CD14-positive monocyte (primary cell): ENCODE results near the gene SPESP1. TPM values are rescaled to one million over a fixed set of nuclear protein-coding genes. Genes with fewer than 3 reads are reported as not detected.

ENCODE experiments used
- DNase-seq, 3 donors: peaks; one replicate each; pipeline ENCODE4 v3.0.0-alpha.2; 2011 to 2022
- H2AFZ ChIP-seq: 2 replicates; pipeline ENCODE4 v1.6.0; 2012; ENCODE audit warnings: mild to moderate bottlenecking, low read depth, low read length, inconsistent platforms; ENCODE audit not compliant: insufficient read depth, poor library complexity, severe bottlenecking
- H3K27ac ChIP-seq, 2 donors: 1 replicate in 1 of 2; 2 replicates in 1 of 2; pipeline ENCODE4 v1.5.1; 2012 to 2013; ENCODE audit warnings: low read length in 2 of 2, control low read depth in 1 of 2, inconsistent platforms in 1 of 2, low read depth in 1 of 2, mild to moderate bottlenecking in 1 of 2
- H3K27me3 ChIP-seq, 2 donors: one replicate each; pipeline versions ENCODE4 v1.6.0 to v1.6.1; 2011 to 2013; ENCODE audit warnings: low read length in 2 of 2; ENCODE audit not compliant: control insufficient read depth in 2 of 2, insufficient read depth in 2 of 2
- H3K36me3 ChIP-seq, 2 donors: replicated peaks in 1 of 2; 1 replicate in 1 of 2; 2 replicates in 1 of 2; pipeline versions ENCODE4 v1.5.1 to v1.6.1; 2012 to 2013; ENCODE audit warnings: low read length in 2 of 2, control low read depth in 1 of 2, inconsistent platforms in 1 of 2, mild to moderate bottlenecking in 1 of 2; ENCODE audit not compliant: insufficient read depth in 2 of 2, control insufficient read depth in 1 of 2
- H3K4me1 ChIP-seq, 2 donors: 1 replicate in 1 of 2; 2 replicates in 1 of 2; pipeline versions ENCODE4 v1.5.1 to v1.6.1; 2012 to 2013; ENCODE audit warnings: low read length in 2 of 2, control low read depth in 1 of 2, inconsistent platforms in 1 of 2, mild to moderate bottlenecking in 1 of 2, moderate library complexity in 1 of 2; ENCODE audit not compliant: insufficient read depth in 2 of 2, control insufficient read depth in 1 of 2
- H3K4me2 ChIP-seq: replicated peaks from 2 replicates; pipeline ENCODE3; 2012; ENCODE audit warnings: low read length, moderate library complexity, mild to moderate bottlenecking; ENCODE audit not compliant: poor library complexity, severe bottlenecking; ENCODE audit errors: extremely low read depth
- H3K4me3 ChIP-seq, 3 experiments: fragments of 200-600 bp in 1 of 3; sonication (generic) in 1 of 3; replicated peaks in 1 of 3; 1 replicate in 2 of 3; 2 replicates in 1 of 3; pipeline ENCODE4 v1.5.1; 2011 to 2013; ENCODE audit warnings: low read length in 3 of 3, mild to moderate bottlenecking in 3 of 3, control low read depth in 2 of 3, low read depth in 2 of 3, inconsistent platforms in 1 of 3, moderate library complexity in 1 of 3
- H3K79me2 ChIP-seq: 2 replicates; pipeline ENCODE4 v1.6.0; 2012; ENCODE audit warnings: mild to moderate bottlenecking, control low read depth, inconsistent platforms, low read length, moderate library complexity; ENCODE audit not compliant: insufficient read depth
- H3K9ac ChIP-seq: 2 replicates; pipeline ENCODE4 v1.6.0; 2017; ENCODE audit warnings: low read length, mild to moderate bottlenecking; ENCODE audit not compliant: insufficient read depth, poor library complexity, severe bottlenecking
- H3K9me3 ChIP-seq, 2 donors: replicated peaks in 1 of 2; 1 replicate in 1 of 2; 2 replicates in 1 of 2; pipeline versions ENCODE4 v1.5.1 to v1.6.1; 2012 to 2013; ENCODE audit warnings: low read length in 2 of 2, control low read depth in 1 of 2; ENCODE audit not compliant: control insufficient read depth in 1 of 2, insufficient read depth in 1 of 2
- H4K20me1 ChIP-seq: 2 replicates; pipeline ENCODE4 v1.6.0; 2012; ENCODE audit warnings: mild to moderate bottlenecking, low read length, control low read depth, moderate library complexity; ENCODE audit not compliant: insufficient read depth
- H3K27ac Mint-ChIP-seq, 7 donors: one replicate each; pipeline ENCODE4 v1.8.0; 2020; ENCODE audit warnings: mild to moderate bottlenecking in 7 of 7, mixed read lengths in 7 of 7, moderate library complexity in 6 of 7, inconsistent platforms in 2 of 7
- H3K27me3 Mint-ChIP-seq, 3 donors: one replicate each; pipeline ENCODE4 v1.8.0; 2021 to 2022; ENCODE audit warnings: low read depth in 3 of 3, mild to moderate bottlenecking in 3 of 3, mixed read lengths in 3 of 3, moderate library complexity in 3 of 3, inconsistent platforms in 1 of 3
- H3K36me3 Mint-ChIP-seq, 2 donors: one replicate each; pipeline ENCODE4 v1.8.0; 2020; ENCODE audit warnings: mixed read lengths in 2 of 2, inconsistent platforms in 1 of 2, mild to moderate bottlenecking in 1 of 2
- H3K4me1 Mint-ChIP-seq: one replicate; pipeline ENCODE4 v1.8.0; 2020; ENCODE audit warnings: mild to moderate bottlenecking, mixed read lengths
- H3K4me3 Mint-ChIP-seq, 2 donors: one replicate each; pipeline ENCODE4 v1.8.0; 2020; ENCODE audit warnings: mild to moderate bottlenecking in 2 of 2, mixed read lengths in 2 of 2, moderate library complexity in 1 of 2
- H3K9me3 Mint-ChIP-seq, 7 donors: one replicate each; pipeline ENCODE4 v1.8.0; 2020 to 2022; ENCODE audit warnings: mixed read lengths in 7 of 7, mild to moderate bottlenecking in 6 of 7, moderate library complexity in 6 of 7, inconsistent platforms in 2 of 7
- CTCF ChIP-seq: fragments of 200-600 bp; IDR thresholded peaks from one replicate; pipeline ENCODE4 v1.8.0; 2022; ENCODE audit warnings: antibody characterized with exemption, mild to moderate bottlenecking
- WGBS: methylation state at CpG from one replicate; pipeline ENCODE4 v1.1.5; 2013; ENCODE audit warnings: missing lambda C conversion rate; ENCODE audit not compliant: insufficient coverage; 5-methylcytosine and 5-hydroxymethylcytosine counted together
- intact Hi-C, 2 donors: fragments of 100-400 bp; cut with micrococcal nuclease; formaldehyde crosslinking; loops; one replicate each; pipeline versions ENCODE4 v1.15.0 to v1.15.1; 2023
- polyA plus RNA-seq, 3 donors: library from polyadenylated mRNA; depleted of rRNA in 1 of 3; unstranded in 2 of 3; stranded (reverse) in 1 of 3; fragments of 300-500 nt in 2 of 3; fragments of >200 nt in 1 of 3; fragmentation: Illumina TruSeq in 2 of 3; gene quantifications; 1 replicate in 2 of 3; 2 replicates in 1 of 3; pipeline ENCODE4 v1.2.3, GENCODE V29; 2012 to 2021

The SPESP1 gene
- polyA plus RNA-seq, 3 donors, result 0.17 to 0.86 (median 0.47) TPM

GRCh38 chr15:68985361-68985891, 55.1 kb downstream of the SPESP1 start:
- Histone ChIP-seq H3K4me3 (no peak overlapping the region), H3K79me2 (no peaks in the 10 kb centered on the region), H3K9me3 (no peaks in the 10 kb centered on the region), H2AFZ (no peak overlapping the region), H3K4me2 (no peak overlapping the region), H3K9ac (no peak overlapping the region), H4K20me1 (no peaks in the 10 kb centered on the region), H3K27me3 (no peaks in the 10 kb centered on the region), H3K27ac (no peak overlapping the region), H3K36me3 (no peaks in the 10 kb centered on the region), H3K4me1 (no peaks in the 10 kb centered on the region)
- no peak for TF ChIP-seq CTCF
- H3K27ac Mint-ChIP-seq, result no peak overlapping the region
- peaks cover 0 to 5% (median 0%) of the 10 kb centered on the region in 3 donors for H3K27me3 Mint-ChIP-seq
- H3K4me1 Mint-ChIP-seq, result no peaks in the 10 kb centered on the region
- intact Hi-C loops, result no loop called here
- WGBS, result no CpG with 5 or more reads among the region's 5 CpGs
- H3K9me3 Mint-ChIP-seq, result peaks cover 0 to 1% (median 0%) of the 10 kb centered on the region in 7 donors
- no peak for DNase-seq
- H3K36me3 Mint-ChIP-seq, result no peaks in the 10 kb centered on the region
- no peak overlapping the region for H3K4me3 Mint-ChIP-seq

- TF ChIP-seq CTCF, result no peak
- no peaks in the 10 kb centered on the region for H3K36me3 Mint-ChIP-seq
- Histone ChIP-seq H3K36me3 (no peaks in the 10 kb centered on the region), H3K4me2 (no peak overlapping the region), H3K9ac (no peak overlapping the region), H3K79me2 (no peaks in the 10 kb centered on the region), H3K4me3 (no peak overlapping the region), H3K27ac (no peak overlapping the region), H3K4me1 (no peaks in the 10 kb centered on the region), H2AFZ (no peak overlapping the region), H3K9me3 (no peaks in the 10 kb centered on the region), H3K27me3 (no peaks in the 10 kb centered on the region), H4K20me1 (no peaks in the 10 kb centered on the region)
- no peaks in the 10 kb centered on the region for H3K4me1 Mint-ChIP-seq
- intact Hi-C loops, result no loop called here
- no peak for DNase-seq
- no CpG with 5 or more reads among the region's 5 CpGs for WGBS
- H3K9me3 Mint-ChIP-seq, result peaks cover 0 to 1% (median 0%) of the 10 kb centered on the region in 7 donors
- H3K4me3 Mint-ChIP-seq, result no peak overlapping the region
- peaks cover 0 to 4% (median 0%) of the 10 kb centered on the region in 3 donors for H3K27me3 Mint-ChIP-seq
- no peak overlapping the region for H3K27ac Mint-ChIP-seq
Observed at GRCh38 chr15:68986322-68986721, 56.0 kb downstream of the SPESP1 start.
